Karpas-422 (cell line): ENCODE data around the gene SWT1. TPM values are rescaled to one million over a fixed set of nuclear protein-coding genes. Genes with fewer than 3 reads are reported as not detected.

Experiments used
- DNase-seq: peaks from one replicate; pipeline ENCODE4 v3.0.0-alpha.2; 2015
- H2AFZ ChIP-seq: fragments of 200-600 bp; sonication (generic); 2 replicates; pipeline ENCODE4 v1.6.1; 2014; ENCODE audit warnings: antibody characterized with exemption, low read length, mixed read lengths
- H3K27ac ChIP-seq: fragments of 200-600 bp; sonication (generic); 2 replicates; pipeline ENCODE4 v1.5.1; 2014; ENCODE audit warnings: mild to moderate bottlenecking, low read length, moderate library complexity
- H3K27me3 ChIP-seq: fragments of 200-600 bp; sonication (generic); 2 replicates; pipeline ENCODE4 v1.6.1; 2014; ENCODE audit warnings: low read length, mixed read lengths
- H3K36me3 ChIP-seq: fragments of 200-600 bp; sonication (generic); 2 replicates; pipeline ENCODE4 v1.6.1; 2014; ENCODE audit warnings: low read length, mixed read lengths; ENCODE audit not compliant: insufficient read depth
- H3K4me1 ChIP-seq: fragments of 200-600 bp; sonication (generic); 2 replicates; pipeline ENCODE4 v1.6.1; 2014; ENCODE audit warnings: mild to moderate bottlenecking, low read length, mixed read lengths
- H3K4me2 ChIP-seq: fragments of 200-600 bp; sonication (generic); 2 replicates; pipeline ENCODE4 v1.6.1; 2014; ENCODE audit warnings: low read length, low read depth, mild to moderate bottlenecking; ENCODE audit not compliant: poor library complexity, severe bottlenecking
- H3K4me3 ChIP-seq: fragments of 200-600 bp; sonication (generic); 2 replicates; pipeline ENCODE4 v1.5.1; 2014; ENCODE audit warnings: mild to moderate bottlenecking, antibody characterized with exemption, low read length, mixed read lengths
- H3K79me2 ChIP-seq: fragments of 200-600 bp; sonication (generic); 2 replicates; pipeline ENCODE4 v1.6.1; 2014; ENCODE audit warnings: mild to moderate bottlenecking, low read length, mixed read lengths
- H3K9ac ChIP-seq: fragments of 200-600 bp; sonication (generic); 2 replicates; pipeline ENCODE4 v1.6.0; 2014; ENCODE audit warnings: low read length
- H3K9me2 ChIP-seq: fragments of 200-600 bp; sonication (generic), shearing (Covaris generic); replicated peaks from 2 replicates; pipeline ENCODE4 v1.6.0; 2014; ENCODE audit warnings: mild to moderate bottlenecking, low read length, moderate library complexity; ENCODE audit not compliant: insufficient read depth
- H3K9me3 ChIP-seq: fragments of 300-700, 200-600 bp; sonication (generic); 2 replicates; pipeline ENCODE4 v1.6.1; 2014; ENCODE audit warnings: low read length, mixed read lengths
- H4K20me1 ChIP-seq: fragments of 200-600 bp; sonication (generic); 2 replicates; pipeline ENCODE4 v1.6.1; 2014; ENCODE audit warnings: mild to moderate bottlenecking, antibody characterized with exemption, low read length, low read depth; ENCODE audit not compliant: insufficient read depth
- total RNA-seq: library from RNA; depleted of rRNA; stranded (reverse); fragments of >200 nt; shearing (Covaris generic); gene quantifications from 2 replicates; pipeline ENCODE4 v1.2.3, GENCODE V29; 2014; ENCODE audit warnings: low replicate concordance; rRNA removed

Gene SWT1
- total RNA-seq: 0.43 and 1.8 TPM in 2 replicates

GRCh38 chr1:185156854-185157598 lies at the start of gene SWT1, which contains the start of gene TRMT1L:
Gene SWT1, plus strand, starts transcription at chr1:185157167. Its CDS starts 3,675 bp downstream, at chr1:185160842.
Gene TRMT1L, minus strand, starts transcription at chr1:185156953. Its CDS starts 241 bp downstream, at chr1:185156712.
- no peaks in the 10 kb centered on the region for H3K36me3 ChIP-seq
- H4K20me1 ChIP-seq: no peaks in the 10 kb centered on the region
- H3K9me3 ChIP-seq: no peaks in the 10 kb centered on the region

GRCh38 chr1:185108321-185108720 lies 48.6 kb upstream of the SWT1 start:
- Histone ChIP-seq H3K27ac (no peak overlapping the region), H4K20me1 (no peaks in the 10 kb centered on the region), H3K79me2 (no peaks in the 10 kb centered on the region), H3K9me2 (no peaks in the 10 kb centered on the region), H3K4me2 (no peak overlapping the region), H3K4me3 (no peak overlapping the region), H3K36me3 (peaks cover 19% of the 10 kb centered on the region), H3K9ac (no peak overlapping the region), H3K4me1 (no peaks in the 10 kb centered on the region), H2AFZ (no peak overlapping the region), H3K9me3 (peaks cover 5% of the 10 kb centered on the region; the same call in 1 of the 2 replicates), H3K27me3 (no peaks in the 10 kb centered on the region)
- peak; percentile 57 for DNase-seq

More at GRCh38 chr1:185156854-185157598, at the start of gene SWT1, which contains the start of gene TRMT1L:
- H3K79me2 ChIP-seq: peaks cover 24% of the 10 kb centered on the region
- peak within 1 kb of the TSS; percentile 95 for H3K4me2 ChIP-seq
- peak within 1 kb of the TSS; percentile 82 for H3K4me3 ChIP-seq
- peak within 1 kb of the TSS; percentile 76 for H3K9ac ChIP-seq
- H3K27me3 ChIP-seq: no peaks in the 10 kb centered on the region
- H3K4me1 ChIP-seq: peaks cover 42% of the 10 kb centered on the region
- DNase-seq: peak; percentile 100
- H2AFZ ChIP-seq: peak within 1 kb of the TSS; percentile 93
- H3K27ac ChIP-seq: peak within 1 kb of the TSS; percentile 73
- H3K9me2 ChIP-seq: no peaks in the 10 kb centered on the region

- Histone ChIP-seq H4K20me1 (no peaks in the 10 kb centered on the region), H3K27ac (no peak overlapping the region), H3K36me3 (0 out of 2 replicates have a peak, but pooled peaks cover 7% of the 10 kb centered on the region), H2AFZ (no peak overlapping the region), H3K4me2 (no peak overlapping the region), H3K9me2 (no peaks in the 10 kb centered on the region), H3K27me3 (no peaks in the 10 kb centered on the region), H3K9ac (no peak overlapping the region), H3K9me3 (peaks cover 5% of the 10 kb centered on the region; the same call in 1 of the 2 replicates), H3K4me3 (no peak overlapping the region), H3K79me2 (no peaks in the 10 kb centered on the region), H3K4me1 (no peaks in the 10 kb centered on the region)
- DNase-seq: no peak
Measured at GRCh38 chr1:185110145-185110544, 46.8 kb upstream of the SWT1 start.

GRCh38 chr1:185111873-185112272 lies 45.1 kb upstream of the SWT1 start:
- no peaks in the 10 kb centered on the region for H4K20me1 ChIP-seq
- H3K4me3 ChIP-seq: no peak overlapping the region
- H2AFZ ChIP-seq: no peak overlapping the region
- H3K4me1 ChIP-seq: no peaks in the 10 kb centered on the region
- DNase-seq: no peak
- peaks cover 5% of the 10 kb centered on the region; the same call in 1 of the 2 replicates for H3K9me3 ChIP-seq
- no peaks in the 10 kb centered on the region for H3K36me3 ChIP-seq
- H3K9me2 ChIP-seq: no peaks in the 10 kb centered on the region
- no peak overlapping the region for H3K27ac ChIP-seq
- H3K27me3 ChIP-seq: no peaks in the 10 kb centered on the region
- no peak overlapping the region for H3K4me2 ChIP-seq
- H3K79me2 ChIP-seq: no peaks in the 10 kb centered on the region
- H3K9ac ChIP-seq: no peak overlapping the region

GRCh38 chr1:185112356-185112755 lies 44.6 kb upstream of the SWT1 start:
- H3K36me3 ChIP-seq: no peaks in the 10 kb centered on the region
- no peaks in the 10 kb centered on the region for H3K79me2 ChIP-seq
- no peak overlapping the region for H3K4me2 ChIP-seq
- no peaks in the 10 kb centered on the region for H3K4me1 ChIP-seq
- no peak overlapping the region for H3K4me3 ChIP-seq
- no peaks in the 10 kb centered on the region for H3K27me3 ChIP-seq
- no peak overlapping the region for H2AFZ ChIP-seq
- no peaks in the 10 kb centered on the region for H4K20me1 ChIP-seq
- no peak overlapping the region for H3K9ac ChIP-seq
- H3K9me3 ChIP-seq: peaks cover 5% of the 10 kb centered on the region; the same call in 1 of the 2 replicates
- no peak for DNase-seq
- H3K9me2 ChIP-seq: no peaks in the 10 kb centered on the region
- H3K27ac ChIP-seq: no peak overlapping the region

- H3K9me2 ChIP-seq: no peaks in the 10 kb centered on the region
- H3K4me1 ChIP-seq: no peaks in the 10 kb centered on the region
- H3K4me3 ChIP-seq: no peak overlapping the region
- no peaks in the 10 kb centered on the region for H3K9me3 ChIP-seq
- peaks cover 15% of the 10 kb centered on the region; the same call in 1 of the 2 replicates for H3K36me3 ChIP-seq
- no peak for DNase-seq
- H3K9ac ChIP-seq: no peak overlapping the region
- no peak overlapping the region for H3K27ac ChIP-seq
- no peaks in the 10 kb centered on the region for H4K20me1 ChIP-seq
- no peaks in the 10 kb centered on the region for H3K27me3 ChIP-seq
- H3K79me2 ChIP-seq: no peaks in the 10 kb centered on the region
- H2AFZ ChIP-seq: no peak overlapping the region
- no peak overlapping the region for H3K4me2 ChIP-seq
Measured at GRCh38 chr1:185129708-185130107, 27.3 kb upstream of the SWT1 start.

GRCh38 chr1:185132534-185132933 lies 24.4 kb upstream of the SWT1 start:
- Histone ChIP-seq H3K4me1 (no peaks in the 10 kb centered on the region), H3K4me3 (no peak overlapping the region), H3K27ac (no peak overlapping the region), H3K27me3 (no peaks in the 10 kb centered on the region), H3K9ac (no peak overlapping the region), H2AFZ (no peak overlapping the region), H4K20me1 (no peaks in the 10 kb centered on the region), H3K4me2 (no peak overlapping the region), H3K79me2 (no peaks in the 10 kb centered on the region), H3K9me2 (no peaks in the 10 kb centered on the region), H3K9me3 (no peaks in the 10 kb centered on the region), H3K36me3 (peaks cover 29% of the 10 kb centered on the region)
- DNase-seq: no peak

GRCh38 chr1:185137896-185138545 lies 18.9 kb upstream of the SWT1 start:
- no peak for DNase-seq
- H3K9me3 ChIP-seq: no peaks in the 10 kb centered on the region
- H3K4me2 ChIP-seq: no peak overlapping the region
- no peaks in the 10 kb centered on the region for H3K4me1 ChIP-seq
- H3K27me3 ChIP-seq: no peaks in the 10 kb centered on the region
- no peak overlapping the region for H3K9ac ChIP-seq
- no peak overlapping the region for H2AFZ ChIP-seq
- H3K79me2 ChIP-seq: no peaks in the 10 kb centered on the region
- H4K20me1 ChIP-seq: no peaks in the 10 kb centered on the region
- H3K4me3 ChIP-seq: no peak overlapping the region
- H3K27ac ChIP-seq: no peak overlapping the region
- no peaks in the 10 kb centered on the region for H3K9me2 ChIP-seq
- peaks cover 27% of the 10 kb centered on the region for H3K36me3 ChIP-seq
